Epithelial cell of esophagus (primary cell): Measurements from ENCODE around the gene DRC3.

ENCODE experiments used
- DNase-seq: peaks from one replicate; pipeline ENCODE4 v3.0.0; 2010; ENCODE audit warnings: low read depth
- H3K4me3 ChIP-seq: 2 replicates; pipeline ENCODE4 v1.5.1; 2011; ENCODE audit warnings: mild to moderate bottlenecking, low read length, control low read depth
- CTCF ChIP-seq: IDR thresholded peaks from 2 replicates; pipeline ENCODE4 v1.5.1; 2011; ENCODE audit warnings: low read depth, mild to moderate bottlenecking, low read length, control low read depth, inconsistent platforms; ENCODE audit not compliant: insufficient read depth; ENCODE audit errors: missing control alignments

DRC3 gene

GRCh38 chr17:18002171-18002570 lies 29.5 kb downstream of the DRC3 start:
- no peak overlapping the region for H3K4me3 ChIP-seq
- DNase-seq = no peak
- no peak for TF ChIP-seq CTCF

- no peak overlapping the region for H3K4me3 ChIP-seq
- no peak for DNase-seq
- no peak for TF ChIP-seq CTCF
Observed at GRCh38 chr17:18004345-18004744, 31.7 kb downstream of the DRC3 start.

- no peak for DNase-seq
- TF ChIP-seq CTCF = peak; percentile 50
- no peak overlapping the region for H3K4me3 ChIP-seq
Observed at GRCh38 chr17:18004884-18005305, 32.2 kb downstream of the DRC3 start.

GRCh38 chr17:18005496-18005895 lies 32.8 kb downstream of the DRC3 start:
- H3K4me3 ChIP-seq = no peak overlapping the region
- DNase-seq = no peak
- TF ChIP-seq CTCF = no peak

- no peak for TF ChIP-seq CTCF
- no peak overlapping the region for H3K4me3 ChIP-seq
- no peak for DNase-seq
Observed at GRCh38 chr17:18006495-18007239, 34.0 kb downstream of the DRC3 start.

- H3K4me3 ChIP-seq = no peak overlapping the region
- TF ChIP-seq CTCF = no peak
- peak; percentile 75 for DNase-seq
Observed at GRCh38 chr17:18008496-18009268, 36.0 kb downstream of the DRC3 start.
